K562 (cell line): Measurements from ENCODE around the gene GASK1A.

ENCODE experiments used
- CHCHD3 ChIP-seq: fragments of 250-450 bp; sonication (Bioruptor Pico); IDR thresholded peaks from 2 replicates; pipeline ENCODE4 v2.1.2; 2022; ENCODE audit warnings: mild to moderate bottlenecking
- CTCF ChIP-seq, 3 experiments: IDR thresholded peaks in 2 of 3; conservative IDR thresholded peaks in 1 of 3; 2 replicates each; pipeline ENCODE4 v1.5.1; 2011 to 2012; ENCODE audit warnings: low read length in 3 of 3, mild to moderate bottlenecking in 3 of 3, control low read depth in 2 of 3, improper control_type of control experiment in 1 of 3, inconsistent platforms in 1 of 3, low read depth in 1 of 3, mixed read lengths in 1 of 3, moderate library complexity in 1 of 3; ENCODE audit not compliant: insufficient read depth in 2 of 3
- DLX4 ChIP-seq: fragments of 250-450 bp; sonication (Bioruptor Pico); IDR thresholded peaks from 2 replicates; pipeline ENCODE4 v1.6.1; 2021; ENCODE audit warnings: mild to moderate bottlenecking
- EP300 ChIP-seq: IDR thresholded peaks from 2 replicates; pipeline ENCODE4 v1.6.1; 2012; ENCODE audit warnings: low read length, improper control_type of control experiment
- NBN ChIP-seq: fragments of 450-650 bp; IDR thresholded peaks from 2 replicates; pipeline ENCODE4 v1.6.1; 2016; ENCODE audit warnings: low read depth, mild to moderate bottlenecking
- POLR2AphosphoS5 ChIP-seq: IDR thresholded peaks from 2 replicates; pipeline ENCODE4 v1.6.1; 2011; ENCODE audit warnings: mild to moderate bottlenecking, low read depth, low read length, moderate library complexity; ENCODE audit not compliant: control insufficient read depth, insufficient read depth
- SIRT6 ChIP-seq: IDR thresholded peaks from one replicate; pipeline ENCODE4 v1.6.1; 2012; ENCODE audit warnings: low read depth, mild to moderate bottlenecking, control low read depth, inconsistent platforms, low read length, moderate library complexity
- SMARCE1 ChIP-seq: fragments of 450-650 bp; IDR thresholded peaks from 2 replicates; pipeline ENCODE4 v1.7.1; 2016; ENCODE audit warnings: mild to moderate bottlenecking

- TF ChIP-seq EP300 (no peak), POLR2AphosphoS5 (no peak), CTCF (IDR thresholded peaks at IDR 0.05 in 2 of 3, conservative IDR thresholded peaks at IDR 0.05 in 1 of 3; ENCODE audit: insufficient read depth in 2 of 3, low read depth in 1 of 3, low read length in 3 of 3) (no peak), NBN (no peak), SMARCE1 (no peak), CHCHD3 (CRISPR knock-in tag) (no peak), SIRT6 (no peak), DLX4 (CRISPR knock-in tag) (no peak)
Observed at GRCh38 chr3:42960786-42961185, 18.3 kb upstream of the GASK1A start.
